OCI-LY3 (cell line): Measurements from ENCODE around the gene COL27A1.

ENCODE experiments used
- H2AFZ ChIP-seq: fragments of 200-600, 300-600 bp; shearing (Covaris generic); 2 replicates; pipeline ENCODE4 v1.6.0; 2014; ENCODE audit warnings: antibody characterized with exemption, low read depth, low read length
- H3K27ac ChIP-seq: fragments of 200-600, 300-600 bp; sonication (generic); 2 replicates; pipeline ENCODE4 v1.5.1; 2014; ENCODE audit warnings: mild to moderate bottlenecking, low read length, moderate library complexity, mixed read lengths
- H3K27me3 ChIP-seq: fragments of 200-600, 300-600 bp; sonication (generic); 2 replicates; pipeline ENCODE4 v1.6.1; 2014; ENCODE audit warnings: low read depth, low read length, mixed read lengths
- H3K36me3 ChIP-seq: fragments of 200-600, 300-600 bp; sonication (generic); replicated peaks from 2 replicates; pipeline ENCODE3; 2014; ENCODE audit warnings: low read depth, low read length, mixed read lengths
- H3K4me1 ChIP-seq: fragments of 300-600, 200-600 bp; sonication (generic); 2 replicates; pipeline ENCODE4 v1.6.1; 2014; ENCODE audit warnings: low read length, mixed read lengths
- H3K4me2 ChIP-seq: fragments of 200-600, 300-600 bp; sonication (generic); 2 replicates; pipeline ENCODE4 v1.6.1; 2014; ENCODE audit warnings: low read length, mixed read lengths
- H3K4me3 ChIP-seq: fragments of 300-600, 200-600 bp; sonication (generic); 2 replicates; pipeline ENCODE4 v1.5.1; 2014; ENCODE audit warnings: antibody characterized with exemption, mild to moderate bottlenecking, low read length, moderate library complexity
- H3K79me2 ChIP-seq: fragments of 300-600, 200-600 bp; shearing (Covaris generic); 2 replicates; pipeline ENCODE4 v1.6.1; 2014; ENCODE audit warnings: mild to moderate bottlenecking, low read length, mixed read lengths
- H3K9ac ChIP-seq: fragments of 300-600, 200-600 bp; shearing (Covaris generic); 2 replicates; pipeline ENCODE4 v1.6.0; 2014; ENCODE audit warnings: mild to moderate bottlenecking, low read length, moderate library complexity
- H3K9me3 ChIP-seq: fragments of 200-600, 300-600 bp; shearing (Covaris generic); 2 replicates; pipeline ENCODE4 v1.6.1; 2014; ENCODE audit warnings: low read length, mixed read lengths; ENCODE audit not compliant: insufficient read depth
- H4K20me1 ChIP-seq: fragments of 200-600, 300-600 bp; sonication (generic); 2 replicates; pipeline ENCODE4 v1.6.1; 2016; ENCODE audit warnings: low read length, mixed read lengths; ENCODE audit not compliant: insufficient read depth
- CTCF ChIP-seq: fragments of 200-600, 300-600 bp; sonication (generic); IDR thresholded peaks from 2 replicates; pipeline ENCODE4 v1.5.1; 2014; ENCODE audit warnings: antibody characterized with exemption, low read length, low read depth
- EZH2phosphoT487 ChIP-seq: fragments of 200-600 bp; shearing (Covaris generic); IDR thresholded peaks from 2 replicates; pipeline ENCODE4 v1.6.1; 2018; ENCODE audit warnings: antibody characterized with exemption, mixed run types, low read depth

The COL27A1 gene

DNA sequence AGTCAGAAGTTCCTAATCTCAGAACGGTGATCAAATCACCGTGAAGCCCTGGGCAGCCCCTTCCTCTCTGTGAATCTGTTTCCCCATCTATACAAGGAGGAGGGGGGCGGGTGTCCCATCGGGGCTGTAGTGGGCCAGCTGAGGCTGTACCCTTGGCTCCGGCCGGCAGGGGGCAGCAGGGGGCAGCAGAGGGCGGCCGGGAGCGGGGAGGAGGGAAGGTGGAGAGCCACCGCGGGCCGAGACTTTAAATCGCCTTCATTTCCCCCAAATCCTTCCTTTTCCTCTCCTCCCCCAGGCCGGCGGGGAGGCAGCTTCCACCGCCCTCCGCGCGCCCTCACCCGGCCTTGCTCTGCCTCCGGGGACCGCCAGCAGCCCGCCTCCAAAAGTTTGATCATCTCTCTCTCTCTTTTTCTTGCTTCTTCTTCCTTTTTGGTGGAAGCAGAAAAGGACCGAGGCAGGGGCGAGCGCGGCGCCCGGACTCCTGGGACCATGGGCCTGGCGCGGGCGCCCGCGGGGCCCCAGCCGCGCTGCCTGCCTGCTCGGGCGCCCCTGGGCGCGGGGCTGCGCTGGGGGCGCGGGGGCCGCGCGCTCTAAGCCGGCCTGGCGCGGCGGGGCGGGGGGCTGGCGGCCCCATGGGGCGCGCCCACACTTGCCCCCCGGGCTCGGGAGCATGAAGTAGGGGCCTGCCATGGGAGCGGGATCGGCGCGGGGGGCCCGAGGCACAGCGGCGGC is at the start of gene COL27A1:
Gene COL27A1, plus strand, starts transcription at position 275 of the 732 bp plus-strand sequence. Its CDS starts 414 bp downstream, at position 689.
- Histone ChIP-seq H3K9ac (no peak within 1 kb of the TSS), H3K4me1 (no peaks in the 10 kb centered on the region), H3K4me3 (peak within 1 kb of the TSS; percentile 69), H3K9me3 (no peaks in the 10 kb centered on the region), H3K27ac (no peak within 1 kb of the TSS), H3K36me3 (no peaks in the 10 kb centered on the region), H3K4me2 (peak within 1 kb of the TSS; percentile 81), H3K27me3 (peaks cover 6% of the 10 kb centered on the region; the same call in 1 of the 2 replicates), H4K20me1 (no peaks in the 10 kb centered on the region), H3K79me2 (no peaks in the 10 kb centered on the region), H2AFZ (no peak within 1 kb of the TSS)
- TF ChIP-seq CTCF (peak; percentile 79), EZH2phosphoT487 (no peak)

- Histone ChIP-seq H2AFZ (peak overlapping the region; percentile 87; the same call in 1 of the 2 replicates), H4K20me1 (no peaks in the 10 kb centered on the region), H3K9me3 (no peaks in the 10 kb centered on the region), H3K36me3 (no peaks in the 10 kb centered on the region), H3K4me1 (0 out of 2 replicates have a peak, but pooled peaks cover 3% of the 10 kb centered on the region), H3K4me2 (peak overlapping the region; percentile 30; the same call in 1 of the 2 replicates), H3K27me3 (peaks cover 27% of the 10 kb centered on the region), H3K27ac (no peak overlapping the region), H3K79me2 (no peaks in the 10 kb centered on the region), H3K4me3 (no peak overlapping the region), H3K9ac (no peak overlapping the region)
- TF ChIP-seq CTCF = no peak
- no peak for TF ChIP-seq EZH2phosphoT487
These were observed 47.9 kb upstream of the COL27A1 start for GRCh38 chr9:114107286-114108001.

- TF ChIP-seq CTCF = peak; percentile 81
- no peak for TF ChIP-seq EZH2phosphoT487
- Histone ChIP-seq H3K4me1 (0 out of 2 replicates have a peak, but pooled peaks cover 3% of the 10 kb centered on the region), H2AFZ (peak overlapping the region; percentile 87; the same call in 1 of the 2 replicates), H3K9ac (no peak overlapping the region), H4K20me1 (no peaks in the 10 kb centered on the region), H3K4me2 (peak overlapping the region; percentile 30; the same call in 1 of the 2 replicates), H3K27me3 (peaks cover 34% of the 10 kb centered on the region), H3K4me3 (no peak overlapping the region), H3K9me3 (no peaks in the 10 kb centered on the region), H3K27ac (no peak overlapping the region), H3K36me3 (no peaks in the 10 kb centered on the region), H3K79me2 (no peaks in the 10 kb centered on the region)
These were observed 47.1 kb upstream of the COL27A1 start for GRCh38 chr9:114108016-114108833.
